Inflammatory macrophage (primary cell): ENCODE results near the gene NOX1.
"Not testable (repeated sequence)": the region's sequence is repeated elsewhere in the genome, so short reads cannot be mapped to it uniquely, and the experiment has no call there.

Experiments
- DNase-seq, 2 donors: peaks; one replicate each; pipeline ENCODE4 v3.0.0-alpha.2; 2020 to 2022

NOX1 gene

GRCh38 chrX:100819534-100819836, 54.7 kb downstream of the NOX1 start:
- DNase-seq, result no peak

GRCh38 chrX:100817340-100817739, 56.8 kb downstream of the NOX1 start:
- DNase-seq, result no peak

GRCh38 chrX:100812216-100813158, 61.7 kb downstream of the NOX1 start:
- no peak for DNase-seq

- DNase-seq, result not testable (repeated sequence)
Observed at GRCh38 chrX:100808265-100808664, 65.9 kb downstream of the NOX1 start.

- DNase-seq, result no peak
Observed at GRCh38 chrX:100804780-100805179, 69.4 kb downstream of the NOX1 start.

- DNase-seq, result no peak
Observed at GRCh38 chrX:100802843-100803242, 71.3 kb downstream of the NOX1 start.

- DNase-seq, result no peak
Observed at GRCh38 chrX:100798484-100799214, 75.5 kb downstream of the NOX1 start.

GRCh38 chrX:100797359-100797758, 76.8 kb downstream of the NOX1 start:
- DNase-seq, result no peak

- not testable (repeated sequence) for DNase-seq
Observed at GRCh38 chrX:100796371-100796770, 77.8 kb downstream of the NOX1 start.
